Measurements from ENCODE around the gene GALNT8. TPM values are rescaled to one million over a fixed set of nuclear protein-coding genes. Genes with fewer than 3 reads are reported as not detected.
"Not testable (repeated sequence)": the region's sequence is repeated elsewhere in the genome, so short reads cannot be mapped to it uniquely, and the experiment has no call there.

The GALNT8 gene
- total RNA-seq, 1 donor from 2014 or later = 1.5 TPM

- DNase-seq = no peak
- Histone ChIP-seq H3K4me1 (peaks cover 9% of the 10 kb centered on the region), H3K4me3 (no peak overlapping the region), H3K36me3 (no peaks in the 10 kb centered on the region), H3K9me3 (replicated peaks) (peaks cover 3% of the 10 kb centered on the region), H3K27ac (replicated peaks) (no peak overlapping the region), H3K27me3 (ENCODE audit: low read depth) (no peaks in the 10 kb centered on the region)
- TF ChIP-seq, protein P1, sequence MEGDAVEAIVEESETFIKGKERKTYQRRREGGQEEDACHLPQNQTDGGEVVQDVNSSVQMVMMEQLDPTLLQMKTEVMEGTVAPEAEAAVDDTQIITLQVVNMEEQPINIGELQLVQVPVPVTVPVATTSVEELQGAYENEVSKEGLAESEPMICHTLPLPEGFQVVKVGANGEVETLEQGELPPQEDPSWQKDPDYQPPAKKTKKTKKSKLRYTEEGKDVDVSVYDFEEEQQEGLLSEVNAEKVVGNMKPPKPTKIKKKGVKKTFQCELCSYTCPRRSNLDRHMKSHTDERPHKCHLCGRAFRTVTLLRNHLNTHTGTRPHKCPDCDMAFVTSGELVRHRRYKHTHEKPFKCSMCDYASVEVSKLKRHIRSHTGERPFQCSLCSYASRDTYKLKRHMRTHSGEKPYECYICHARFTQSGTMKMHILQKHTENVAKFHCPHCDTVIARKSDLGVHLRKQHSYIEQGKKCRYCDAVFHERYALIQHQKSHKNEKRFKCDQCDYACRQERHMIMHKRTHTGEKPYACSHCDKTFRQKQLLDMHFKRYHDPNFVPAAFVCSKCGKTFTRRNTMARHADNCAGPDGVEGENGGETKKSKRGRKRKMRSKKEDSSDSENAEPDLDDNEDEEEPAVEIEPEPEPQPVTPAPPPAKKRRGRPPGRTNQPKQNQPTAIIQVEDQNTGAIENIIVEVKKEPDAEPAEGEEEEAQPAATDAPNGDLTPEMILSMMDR (IDR thresholded peaks at IDR 0.05; ENCODE audit: borderline replicate concordance) = no peak
- intact Hi-C loops (cut with micrococcal nuclease) = no loop called here
Measured at GRCh38 chr12:4743046-4743445, 22.8 kb downstream of the GALNT8 start.

DNA sequence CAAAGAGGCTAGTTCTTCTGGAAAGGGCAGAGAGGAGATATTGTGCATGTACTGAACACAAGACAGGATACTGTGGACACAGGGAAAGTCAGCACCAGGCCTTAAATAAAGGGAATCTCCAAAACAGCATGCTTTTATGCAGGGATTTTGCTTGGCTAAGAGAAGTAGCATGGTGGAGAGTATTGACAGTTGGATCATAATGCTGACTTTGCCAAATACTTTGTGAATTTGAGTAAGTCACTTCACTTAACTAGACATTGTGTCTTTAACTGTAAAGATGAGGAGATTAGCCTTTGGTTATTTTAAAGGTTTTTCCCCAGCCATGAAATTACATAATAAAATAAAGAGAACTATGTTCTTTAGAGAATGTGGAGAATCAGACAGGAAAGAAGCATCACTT lies 24.5 kb downstream of the GALNT8 start:
- no peak for DNase-seq
- Histone ChIP-seq H3K36me3 (no peaks in the 10 kb centered on the region), H3K27me3 (ENCODE audit: low read depth) (no peaks in the 10 kb centered on the region), H3K9me3 (replicated peaks) (peaks cover 13% of the 10 kb centered on the region), H3K4me3 (no peak overlapping the region), H3K4me1 (peaks cover 9% of the 10 kb centered on the region), H3K27ac (replicated peaks) (peak overlapping the region; percentile 65)
- intact Hi-C loops (cut with micrococcal nuclease) = no loop called here
- TF ChIP-seq, protein P1 (IDR thresholded peaks at IDR 0.05; ENCODE audit: borderline replicate concordance) = no peak

GRCh38 chr12:4745249-4745648 lies 25.0 kb downstream of the GALNT8 start:
- Histone ChIP-seq H3K27ac (replicated peaks) (peak overlapping the region; percentile 65), H3K36me3 (no peaks in the 10 kb centered on the region), H3K4me3 (no peak overlapping the region), H3K27me3 (ENCODE audit: low read depth) (no peaks in the 10 kb centered on the region), H3K4me1 (peaks cover 9% of the 10 kb centered on the region), H3K9me3 (replicated peaks) (peaks cover 13% of the 10 kb centered on the region)
- DNase-seq = peak; percentile 59
- intact Hi-C loops (cut with micrococcal nuclease) = no loop called here
- TF ChIP-seq, protein P1 (IDR thresholded peaks at IDR 0.05; ENCODE audit: borderline replicate concordance) = no peak

- H3K27me3 ChIP-seq (ENCODE audit: low read depth); H3K27ac ChIP-seq (replicated peaks); H3K4me1 ChIP-seq; H3K4me3 ChIP-seq; DNase-seq; intact Hi-C loops (cut with micrococcal nuclease); H3K36me3 ChIP-seq: not testable (repeated sequence)
- H3K9me3 ChIP-seq (replicated peaks) = peaks cover 13% of the 10 kb centered on the region
Measured at GRCh38 chr12:4751654-4752053, 31.5 kb downstream of the GALNT8 start.

- intact Hi-C loops (cut with micrococcal nuclease) = no loop called here
- Histone ChIP-seq H3K9me3 (replicated peaks) (no peaks in the 10 kb centered on the region), H3K36me3 (no peaks in the 10 kb centered on the region), H3K4me1 (peaks cover 30% of the 10 kb centered on the region), H3K27ac (replicated peaks) (no peak overlapping the region), H3K4me3 (no peak overlapping the region), H3K27me3 (ENCODE audit: low read depth) (no peaks in the 10 kb centered on the region)
- no peak for DNase-seq
- TF ChIP-seq, protein P1 (IDR thresholded peaks at IDR 0.05; ENCODE audit: borderline replicate concordance) = no peak
Measured at GRCh38 chr12:4762773-4763172, 42.6 kb downstream of the GALNT8 start.

DNA sequence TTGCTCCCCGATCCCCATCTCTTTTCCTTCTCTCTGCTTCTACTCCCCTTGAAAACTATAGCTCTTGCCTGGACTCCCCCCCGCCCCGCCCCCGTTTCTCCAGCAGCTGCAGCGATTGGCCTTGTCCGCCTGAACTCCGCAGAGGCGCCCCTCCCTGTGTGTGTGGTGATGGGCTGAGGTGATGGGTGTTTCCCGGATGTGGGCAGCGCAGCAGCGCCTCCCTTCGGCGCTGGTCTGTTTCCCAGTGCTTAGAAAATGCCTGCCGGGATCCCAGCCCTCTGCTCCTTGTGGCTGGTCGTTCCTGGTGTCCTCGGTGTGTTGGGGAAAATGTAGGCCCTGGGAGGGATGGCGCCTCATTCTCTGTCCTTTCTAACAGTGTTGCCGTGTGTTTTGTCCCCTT lies 43.3 kb downstream of the GALNT8 start:
- DNase-seq = no peak
- TF ChIP-seq, protein P1 (IDR thresholded peaks at IDR 0.05; ENCODE audit: borderline replicate concordance) = no peak
- Histone ChIP-seq H3K4me1 (peaks cover 37% of the 10 kb centered on the region), H3K36me3 (no peaks in the 10 kb centered on the region), H3K9me3 (replicated peaks) (no peaks in the 10 kb centered on the region), H3K27ac (replicated peaks) (no peak overlapping the region), H3K4me3 (no peak overlapping the region), H3K27me3 (ENCODE audit: low read depth) (no peaks in the 10 kb centered on the region)
- intact Hi-C loops (cut with micrococcal nuclease) = no loop called here

Measured in left ventricle myocardium inferior (tissue), 1 donor.